Right hindlimb (tissue), 1 donor: ENCODE data around the gene SH3RF3.

Source experiments
- DNase-seq: peaks from one replicate; pipeline ENCODE4 v3.0.0-alpha.2; 2018

The SH3RF3 gene

GRCh38 chr2:109246176-109246575, 117.2 kb downstream of the SH3RF3 start:
- DNase-seq = no peak

DNA sequence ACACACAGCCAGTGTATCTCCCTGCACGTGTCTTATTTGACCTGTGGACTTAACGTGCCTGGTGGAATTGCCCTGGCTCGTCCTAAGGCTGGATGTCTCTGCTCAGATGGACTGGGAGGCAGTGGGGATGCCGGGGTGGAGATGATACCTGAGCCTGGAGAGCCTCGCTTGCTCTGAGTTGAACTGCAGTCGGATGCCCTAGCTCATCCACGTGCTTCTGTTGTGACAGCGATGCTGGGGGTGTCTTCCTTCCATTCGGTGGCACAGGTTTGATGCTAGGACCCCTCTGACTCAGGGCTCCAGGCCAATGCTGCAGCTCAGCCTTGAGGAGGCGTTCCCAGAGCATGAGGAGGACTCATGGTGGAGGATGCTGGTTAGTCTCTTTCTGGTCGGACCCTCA, 117.6 kb downstream of the SH3RF3 start:
- no peak for DNase-seq

GRCh38 chr2:109247340-109247739, 118.3 kb downstream of the SH3RF3 start:
- no peak for DNase-seq

- no peak for DNase-seq
Observed at GRCh38 chr2:109247812-109248211, 118.8 kb downstream of the SH3RF3 start.

- DNase-seq = no peak
Observed at GRCh38 chr2:109248590-109248989, 119.6 kb downstream of the SH3RF3 start.

DNA sequence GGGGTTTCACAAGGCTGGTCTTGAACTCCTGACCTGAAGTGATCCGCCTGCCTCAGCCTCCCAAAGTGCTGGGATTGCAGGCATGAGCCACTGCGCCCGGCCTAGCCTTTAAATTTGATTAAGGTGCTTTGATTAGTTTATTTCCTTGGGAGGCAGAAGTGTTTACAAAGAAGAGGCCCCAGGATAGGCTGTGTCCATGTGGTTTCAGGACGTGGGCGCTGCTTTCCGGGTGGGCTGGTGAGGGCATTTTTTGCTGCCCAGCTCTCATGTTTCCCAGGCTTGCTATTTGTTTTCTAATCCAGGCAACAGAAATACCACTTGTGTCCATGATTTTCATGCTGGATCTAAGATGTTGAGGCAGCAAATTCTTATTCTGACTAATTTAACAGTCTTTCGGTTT, 124.2 kb downstream of the SH3RF3 start:
- DNase-seq = no peak

GRCh38 chr2:109254174-109254904, 125.3 kb downstream of the SH3RF3 start:
- DNase-seq = no peak

- DNase-seq = no peak
Observed at GRCh38 chr2:109255654-109256053, 126.6 kb downstream of the SH3RF3 start.

- no peak for DNase-seq
Observed at GRCh38 chr2:109256111-109256510, 127.1 kb downstream of the SH3RF3 start.

- no peak for DNase-seq
Observed at GRCh38 chr2:109256921-109257320, 127.9 kb downstream of the SH3RF3 start.

DNA sequence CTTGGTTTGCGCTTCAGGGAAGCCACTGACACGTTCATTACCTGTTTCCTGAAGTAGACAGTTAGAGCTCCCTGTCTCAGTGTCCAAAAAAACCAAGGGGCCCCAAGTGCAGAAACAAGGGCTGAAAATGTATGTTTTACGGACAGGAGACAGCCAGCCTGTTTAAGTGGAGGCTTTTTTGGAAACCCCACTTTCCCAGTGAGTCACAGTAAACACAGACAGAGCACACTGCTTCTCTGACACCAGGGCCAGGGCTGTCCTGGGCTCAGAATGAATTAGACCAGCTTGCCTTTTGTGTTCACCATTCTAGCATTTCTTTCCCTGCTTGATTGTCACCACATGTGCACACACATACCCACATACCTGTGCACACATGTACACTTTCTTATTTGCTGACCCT, 128.6 kb downstream of the SH3RF3 start:
- no peak for DNase-seq

GRCh38 chr2:109258376-109258775, 129.4 kb downstream of the SH3RF3 start:
- DNase-seq = no peak

DNA sequence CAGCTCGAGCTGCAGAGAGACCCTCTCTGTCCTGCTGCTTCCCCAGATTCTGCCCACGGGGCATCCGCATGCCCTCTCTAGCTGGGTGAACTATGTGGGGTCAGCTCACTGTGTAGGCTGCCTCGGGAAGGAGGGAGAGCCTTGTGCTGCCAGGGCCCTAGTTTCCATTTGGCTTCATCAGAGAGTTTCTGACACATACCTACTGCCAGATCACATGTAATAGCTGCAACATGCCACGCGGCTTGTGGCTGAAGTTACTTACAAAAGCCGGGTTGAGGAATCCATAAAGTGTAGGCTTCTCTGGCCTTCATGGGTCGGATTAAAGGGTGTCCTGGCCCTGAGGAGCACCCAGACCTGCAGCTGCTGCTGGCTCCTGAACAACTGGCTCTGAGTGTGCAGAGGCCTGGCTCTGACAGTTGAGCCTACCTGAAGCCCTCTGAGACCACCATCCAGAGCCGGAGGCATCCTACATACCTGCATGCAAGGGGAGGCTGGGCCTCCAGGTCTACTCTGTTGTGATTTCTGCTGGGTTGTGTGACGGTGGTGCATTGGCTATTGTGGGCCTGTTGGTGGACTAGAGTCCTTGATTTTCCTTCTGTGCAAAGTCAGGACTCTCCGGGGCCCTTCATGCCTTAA, 130.0 kb downstream of the SH3RF3 start:
- DNase-seq = no peak

DNA sequence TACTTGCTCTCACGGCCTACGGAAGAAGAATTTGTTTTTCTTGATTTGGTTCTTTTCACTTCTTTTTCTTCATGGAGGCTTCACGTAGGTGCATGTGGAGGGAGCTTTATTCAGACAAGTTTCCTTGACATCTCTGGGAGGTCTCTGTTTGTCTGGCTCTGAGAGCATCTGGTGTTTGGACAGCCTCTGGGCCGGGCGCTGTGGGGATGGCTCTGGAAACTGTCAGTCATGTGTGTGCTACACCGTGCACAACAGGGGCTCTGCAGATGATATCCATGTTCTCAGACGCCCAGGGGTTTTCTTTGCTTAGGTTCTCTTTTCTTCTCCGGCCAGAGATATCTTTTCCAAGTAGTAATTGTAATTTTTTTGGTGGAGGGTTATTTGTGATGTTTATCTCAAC, 130.7 kb downstream of the SH3RF3 start:
- no peak for DNase-seq

DNA sequence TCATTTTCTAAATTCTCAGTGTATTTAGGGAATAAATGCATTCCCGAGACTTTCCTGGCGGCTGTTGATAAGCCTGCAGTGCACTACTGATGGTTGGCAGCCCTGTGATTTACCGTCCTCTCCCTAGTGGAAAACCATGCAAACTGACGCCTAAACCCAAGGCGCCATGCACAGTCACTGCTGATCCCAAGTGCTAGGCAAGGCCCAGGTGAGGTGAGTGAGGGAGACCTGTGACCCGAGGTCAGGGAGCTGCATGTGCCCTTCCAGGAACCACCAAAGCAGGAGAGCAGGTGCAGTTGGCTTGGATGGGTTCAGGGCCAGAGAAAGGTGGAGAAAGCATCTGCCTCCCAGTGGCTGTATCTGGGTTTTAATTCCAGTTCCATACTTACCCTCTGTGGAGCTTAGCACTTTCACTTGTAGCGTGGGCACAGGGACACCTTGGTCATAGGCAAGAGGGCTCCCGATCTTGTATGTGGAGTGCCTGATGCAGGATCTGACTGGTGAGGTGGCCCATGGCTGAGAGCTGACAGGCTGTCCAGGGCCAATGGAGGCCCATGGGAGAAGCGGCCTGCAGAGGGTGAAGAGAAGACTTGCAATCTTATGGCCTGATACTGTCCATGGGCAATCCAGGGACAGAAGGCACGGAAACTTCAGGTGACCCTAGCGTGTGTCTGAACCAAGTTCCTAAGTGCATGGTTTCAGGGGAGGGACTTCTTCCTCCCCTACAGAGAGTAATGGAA, 131.3 kb downstream of the SH3RF3 start:
- no peak for DNase-seq

GRCh38 chr2:109260886-109261700, 132.1 kb downstream of the SH3RF3 start:
- DNase-seq = no peak

DNA sequence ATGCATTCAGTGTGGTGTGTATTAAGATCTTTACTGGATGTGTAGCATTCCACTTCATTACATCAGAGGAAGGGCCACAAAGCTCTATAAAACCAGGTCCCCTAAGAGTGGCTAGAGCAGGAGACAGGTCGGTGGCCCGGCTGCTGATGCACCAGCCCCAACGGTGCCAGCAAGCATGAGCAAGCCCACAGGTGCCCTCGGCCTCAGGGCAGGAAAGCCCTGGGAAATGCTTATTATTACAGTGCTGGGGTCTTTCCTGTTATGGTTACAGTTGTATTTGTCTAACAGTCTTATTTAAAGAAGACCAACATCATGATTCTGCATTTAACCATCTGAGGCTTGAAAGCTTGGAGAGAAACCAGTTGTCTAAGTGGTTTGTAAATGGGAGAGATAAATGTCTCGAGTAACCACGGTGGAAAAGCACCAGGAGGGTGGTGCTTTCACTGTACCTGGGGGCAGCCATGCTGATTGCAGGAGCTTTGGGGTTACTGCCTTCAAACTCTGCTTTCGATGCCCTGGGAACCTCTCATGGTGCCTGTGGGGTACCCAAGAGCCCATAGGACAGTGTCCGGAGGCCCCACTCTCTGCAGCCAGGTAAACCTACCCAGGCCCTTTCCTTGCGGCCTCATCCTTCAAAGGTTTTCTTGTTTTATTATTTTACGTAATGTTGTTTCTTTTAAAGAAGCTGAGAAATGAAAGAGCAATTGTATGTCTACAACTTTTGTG, 133.1 kb downstream of the SH3RF3 start:
- DNase-seq = no peak

DNA sequence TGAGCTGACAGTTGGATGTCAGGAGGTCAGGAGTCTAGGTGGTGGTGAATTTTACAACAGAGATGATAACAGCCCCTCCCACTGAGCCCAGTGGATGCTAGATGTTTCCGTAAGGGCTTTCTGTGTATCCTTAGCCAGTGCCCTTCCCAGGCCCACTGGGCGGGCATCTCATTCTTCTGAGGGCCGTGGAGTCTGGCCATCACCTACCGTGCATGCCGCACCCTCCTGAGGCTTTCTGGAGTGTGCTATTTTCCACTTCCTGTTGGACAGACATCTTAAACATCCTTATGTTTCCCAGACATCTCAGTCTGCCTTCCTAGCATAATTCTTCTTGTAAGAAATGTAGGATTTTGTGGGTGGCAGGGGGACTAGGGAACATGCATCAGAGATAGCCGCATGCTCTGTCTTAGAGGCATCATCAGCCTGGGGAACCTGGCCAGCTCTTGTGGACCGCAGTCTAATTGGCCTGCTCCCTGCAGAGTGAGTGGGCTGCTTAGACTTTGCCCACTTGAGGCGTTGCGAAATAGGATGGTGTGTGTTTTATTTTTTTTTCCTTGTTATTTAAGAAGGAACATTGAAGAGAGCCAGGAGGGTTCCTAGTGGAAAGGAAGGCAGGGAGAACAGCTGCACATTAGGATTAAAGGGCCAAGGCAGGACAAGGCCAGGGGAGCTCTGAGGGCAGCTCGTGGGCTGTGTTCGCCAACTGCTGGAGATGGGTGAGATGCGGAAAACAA, 135.8 kb downstream of the SH3RF3 start:
- no peak for DNase-seq

- no peak for DNase-seq
Observed at GRCh38 chr2:109265369-109265768, 136.4 kb downstream of the SH3RF3 start.

DNA sequence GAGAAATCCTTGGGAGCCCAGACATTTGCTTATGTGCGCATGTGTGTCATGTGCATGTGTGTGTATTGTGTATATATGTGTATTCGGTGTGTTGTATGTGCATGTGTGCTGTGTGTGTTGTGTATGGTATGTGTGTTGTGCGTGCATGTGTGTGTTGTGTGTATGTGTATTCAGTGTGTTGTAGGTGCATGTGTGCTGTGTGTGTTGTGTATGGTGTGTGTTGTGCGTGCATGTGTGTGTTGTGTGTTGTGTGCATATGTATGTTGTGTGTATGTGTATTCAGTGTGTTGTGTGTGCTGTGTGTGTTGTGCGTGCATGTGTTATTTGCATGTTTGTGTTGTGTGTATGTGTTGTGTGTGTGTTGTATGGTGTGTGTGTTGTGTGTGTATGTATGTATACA, 136.9 kb downstream of the SH3RF3 start:
- DNase-seq = no peak

- no peak for DNase-seq
Observed at GRCh38 chr2:109266496-109266895, 137.5 kb downstream of the SH3RF3 start.
